Thoracic aorta (tissue), 2 donors: ENCODE measurements around the gene PXDN. TPM values are rescaled to one million over a fixed set of nuclear protein-coding genes. Genes with fewer than 3 reads are reported as not detected.
A peak's percentile ranks its signal among the peaks of the same experiment; 100 is the strongest.

Source experiments
- ATAC-seq: fragments of 150-250 bp; one replicate; pipeline ENCODE4 v1.8.0; 2017; ENCODE audit warnings: low read depth; ENCODE audit not compliant: insufficient number of reproducible peaks, low FRiP score
- DNase-seq: peaks from one replicate; pipeline ENCODE4 v3.0.0-alpha.2; 2020; ENCODE audit warnings: low spot score
- H3K27ac ChIP-seq, 2 donors: fragments of 200-600 bp; sonication (generic); 1 replicate in 1 of 2; 2 replicates in 1 of 2; pipeline ENCODE4 v1.5.1; 2016; ENCODE audit warnings: mild to moderate bottlenecking in 2 of 2, moderate library complexity in 2 of 2
- H3K27me3 ChIP-seq: fragments of 200-600 bp; sonication (generic); replicated peaks from 2 replicates; pipeline ENCODE4 v1.6.0; 2016; ENCODE audit warnings: mild to moderate bottlenecking; ENCODE audit not compliant: insufficient read depth
- H3K36me3 ChIP-seq: fragments of 200-600 bp; sonication (generic); one replicate; pipeline ENCODE4 v1.5.1; 2016
- H3K4me1 ChIP-seq, 2 donors: fragments of 200-600 bp; sonication (generic); 1 replicate in 1 of 2; 2 replicates in 1 of 2; pipeline versions ENCODE4 v1.5.1 to v1.6.0; 2016; ENCODE audit warnings: low read depth in 2 of 2, mild to moderate bottlenecking in 1 of 2; ENCODE audit not compliant: control insufficient read depth in 1 of 2
- H3K4me3 ChIP-seq: fragments of 200-600 bp; sonication (generic); 2 replicates; pipeline ENCODE4 v1.5.1; 2016; ENCODE audit warnings: mild to moderate bottlenecking
- H3K9me3 ChIP-seq: fragments of 200-600 bp; sonication (generic); 2 replicates; pipeline ENCODE4 v1.5.1; 2016
- total RNA-seq, 2 donors: library from RNA; depleted of rRNA; stranded (reverse); fragments of >200 nt; gene quantifications; one replicate each; pipeline versions ENCODE4 v1.1.0 to v1.2.3, GENCODE V29; 2016
- TF ChIP-seq, protein P1 (sequence below): fragments of 200-600 bp; sonication (generic); IDR thresholded peaks from one replicate; pipeline ENCODE4 v1.5.1; 2019; ENCODE audit warnings: antibody characterized with exemption

PXDN gene
- total RNA-seq, 2 donors from 2014 or later: 97.5 to 114 TPM

DNA sequence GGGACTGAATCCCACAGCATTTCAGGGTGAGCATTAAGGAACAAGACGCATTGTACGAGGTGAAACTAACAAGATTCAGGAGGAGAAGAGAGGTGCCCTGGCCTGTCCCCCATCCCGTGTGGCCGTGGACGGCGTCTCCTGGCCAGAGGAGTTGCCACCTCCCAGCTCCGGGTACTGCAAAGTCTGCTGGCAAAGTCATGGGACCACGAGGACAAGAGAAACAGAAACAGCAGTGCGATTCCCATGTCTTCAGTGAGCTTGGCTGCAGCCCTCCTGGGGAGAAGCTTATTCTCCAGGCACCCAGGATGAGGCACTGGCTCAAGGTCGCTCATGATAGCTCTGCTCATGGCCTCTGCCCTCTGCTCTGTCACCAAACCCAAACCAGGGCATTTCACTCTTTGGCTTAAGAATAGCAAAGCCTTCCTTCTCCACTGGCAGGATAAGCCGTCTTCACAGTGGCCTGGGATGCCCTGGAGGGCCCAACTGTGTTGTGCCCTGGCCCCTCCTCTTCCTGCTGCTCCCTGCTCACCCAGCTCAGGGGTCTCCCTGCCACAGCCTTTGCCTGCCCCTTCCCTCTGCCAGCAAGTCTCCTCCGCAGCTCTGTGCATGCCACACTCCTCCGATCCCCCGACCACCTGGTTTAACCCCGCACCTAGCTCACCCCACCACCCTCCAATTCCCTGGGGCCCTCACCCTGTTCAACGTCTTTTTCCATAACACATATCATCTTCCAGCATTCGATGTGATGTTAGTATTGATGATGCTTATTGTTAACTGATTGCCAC is 144.8 kb downstream of the PXDN start:
- DNase-seq (no peak), ATAC-seq (no peak)
- no peak overlapping the region for H3K27ac ChIP-seq
- H3K9me3 ChIP-seq: no peaks in the 10 kb centered on the region
- H3K36me3 ChIP-seq: no peaks in the 10 kb centered on the region
- H3K4me3 ChIP-seq: no peak overlapping the region
- no peaks in the 10 kb centered on the region for H3K27me3 ChIP-seq
- TF ChIP-seq, protein P1, sequence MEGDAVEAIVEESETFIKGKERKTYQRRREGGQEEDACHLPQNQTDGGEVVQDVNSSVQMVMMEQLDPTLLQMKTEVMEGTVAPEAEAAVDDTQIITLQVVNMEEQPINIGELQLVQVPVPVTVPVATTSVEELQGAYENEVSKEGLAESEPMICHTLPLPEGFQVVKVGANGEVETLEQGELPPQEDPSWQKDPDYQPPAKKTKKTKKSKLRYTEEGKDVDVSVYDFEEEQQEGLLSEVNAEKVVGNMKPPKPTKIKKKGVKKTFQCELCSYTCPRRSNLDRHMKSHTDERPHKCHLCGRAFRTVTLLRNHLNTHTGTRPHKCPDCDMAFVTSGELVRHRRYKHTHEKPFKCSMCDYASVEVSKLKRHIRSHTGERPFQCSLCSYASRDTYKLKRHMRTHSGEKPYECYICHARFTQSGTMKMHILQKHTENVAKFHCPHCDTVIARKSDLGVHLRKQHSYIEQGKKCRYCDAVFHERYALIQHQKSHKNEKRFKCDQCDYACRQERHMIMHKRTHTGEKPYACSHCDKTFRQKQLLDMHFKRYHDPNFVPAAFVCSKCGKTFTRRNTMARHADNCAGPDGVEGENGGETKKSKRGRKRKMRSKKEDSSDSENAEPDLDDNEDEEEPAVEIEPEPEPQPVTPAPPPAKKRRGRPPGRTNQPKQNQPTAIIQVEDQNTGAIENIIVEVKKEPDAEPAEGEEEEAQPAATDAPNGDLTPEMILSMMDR: no peak
- no peaks in the 10 kb centered on the region for H3K4me1 ChIP-seq

DNA sequence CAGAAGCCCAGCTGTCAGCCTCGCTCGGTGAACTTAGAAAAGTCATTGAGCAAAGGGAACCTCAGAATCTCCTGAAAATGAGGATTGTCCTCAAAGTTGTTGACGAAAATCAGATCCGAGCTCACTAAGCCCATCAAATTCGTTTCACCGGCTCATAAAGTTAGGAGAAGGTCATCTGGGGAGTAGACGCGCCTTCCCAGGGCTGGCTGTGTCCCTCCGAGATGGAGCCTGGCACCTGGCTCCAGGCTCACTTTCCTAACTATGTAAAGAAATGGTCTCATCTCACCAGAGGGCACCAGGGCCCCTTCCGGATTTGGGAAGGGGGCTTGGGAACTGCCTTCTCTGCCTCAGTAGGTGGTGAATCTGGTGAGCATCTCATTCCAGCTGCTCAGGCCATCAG is 145.5 kb downstream of the PXDN start:
- ATAC-seq (no peak), DNase-seq (no peak)
- H3K27me3 ChIP-seq: no peaks in the 10 kb centered on the region
- peaks cover 0 to 3% of the 10 kb centered on the region in 2 donors for H3K4me1 ChIP-seq
- H3K4me3 ChIP-seq: no peak overlapping the region
- no peak overlapping the region for H3K27ac ChIP-seq
- H3K9me3 ChIP-seq: no peaks in the 10 kb centered on the region
- TF ChIP-seq, protein P1: no peak
- H3K36me3 ChIP-seq: no peaks in the 10 kb centered on the region

DNA sequence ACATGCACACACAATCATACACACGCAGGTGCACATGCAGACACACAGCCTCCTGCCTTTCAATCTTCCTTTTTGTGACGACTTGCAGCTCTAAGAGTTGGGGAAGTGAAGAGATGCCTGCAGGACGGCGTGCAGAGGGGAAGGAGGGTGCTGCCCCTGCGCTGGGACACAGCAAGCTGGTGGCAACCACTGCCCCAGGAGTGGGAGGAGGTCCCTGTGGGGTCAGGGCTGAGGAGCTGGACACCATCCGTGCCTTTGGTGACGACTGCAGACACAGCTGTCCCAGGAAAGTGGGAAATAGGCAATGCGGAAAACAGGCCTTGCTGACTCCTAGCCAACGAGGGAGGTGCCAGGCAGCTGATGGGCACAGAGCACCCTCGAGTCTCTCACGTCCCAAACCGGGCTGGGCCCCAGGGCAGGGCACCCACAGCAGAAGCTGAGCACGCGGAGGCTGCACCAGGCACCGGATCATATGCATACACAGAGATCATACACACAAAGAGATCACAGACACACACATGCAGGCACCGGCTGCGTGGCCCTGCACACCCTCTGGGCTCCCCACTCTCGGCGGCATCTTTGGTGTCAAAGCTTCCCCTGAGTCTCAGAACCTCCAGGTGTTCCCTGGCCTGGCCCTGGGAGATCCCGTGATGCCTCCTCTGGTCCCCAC is 146.1 kb downstream of the PXDN start:
- DNase-seq (no peak), ATAC-seq (no peak)
- peaks cover 0 to 9% of the 10 kb centered on the region in 2 donors for H3K4me1 ChIP-seq
- H3K4me3 ChIP-seq: no peak overlapping the region
- H3K27ac ChIP-seq: no peak overlapping the region
- no peaks in the 10 kb centered on the region for H3K36me3 ChIP-seq
- TF ChIP-seq, protein P1: no peak
- no peaks in the 10 kb centered on the region for H3K27me3 ChIP-seq
- no peaks in the 10 kb centered on the region for H3K9me3 ChIP-seq

DNA sequence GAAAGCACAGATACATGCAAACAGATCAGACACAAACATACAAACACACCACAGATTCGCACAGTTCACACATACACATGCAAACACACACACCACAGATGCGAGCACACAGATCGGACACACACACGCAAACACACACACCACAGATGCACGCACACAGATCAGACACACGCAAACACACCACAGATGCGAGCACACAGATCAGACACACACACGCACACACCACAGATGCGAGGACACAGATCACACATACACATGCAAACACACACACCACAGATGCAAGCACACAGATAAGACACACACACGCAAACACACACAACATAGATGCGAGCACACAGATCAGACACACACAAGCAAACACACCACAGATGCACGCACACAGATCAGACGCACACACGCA is 149.0 kb downstream of the PXDN start:
- Histone ChIP-seq H3K27me3 (no peaks in the 10 kb centered on the region), H3K4me1 (peaks cover 10 to 30% of the 10 kb centered on the region in 2 donors), H3K36me3 (no peaks in the 10 kb centered on the region), H3K4me3 (no peak overlapping the region), H3K27ac (no peak overlapping the region), H3K9me3 (no peaks in the 10 kb centered on the region)
- TF ChIP-seq, protein P1: no peak
- no peak for ATAC-seq
- no peak for DNase-seq

DNA sequence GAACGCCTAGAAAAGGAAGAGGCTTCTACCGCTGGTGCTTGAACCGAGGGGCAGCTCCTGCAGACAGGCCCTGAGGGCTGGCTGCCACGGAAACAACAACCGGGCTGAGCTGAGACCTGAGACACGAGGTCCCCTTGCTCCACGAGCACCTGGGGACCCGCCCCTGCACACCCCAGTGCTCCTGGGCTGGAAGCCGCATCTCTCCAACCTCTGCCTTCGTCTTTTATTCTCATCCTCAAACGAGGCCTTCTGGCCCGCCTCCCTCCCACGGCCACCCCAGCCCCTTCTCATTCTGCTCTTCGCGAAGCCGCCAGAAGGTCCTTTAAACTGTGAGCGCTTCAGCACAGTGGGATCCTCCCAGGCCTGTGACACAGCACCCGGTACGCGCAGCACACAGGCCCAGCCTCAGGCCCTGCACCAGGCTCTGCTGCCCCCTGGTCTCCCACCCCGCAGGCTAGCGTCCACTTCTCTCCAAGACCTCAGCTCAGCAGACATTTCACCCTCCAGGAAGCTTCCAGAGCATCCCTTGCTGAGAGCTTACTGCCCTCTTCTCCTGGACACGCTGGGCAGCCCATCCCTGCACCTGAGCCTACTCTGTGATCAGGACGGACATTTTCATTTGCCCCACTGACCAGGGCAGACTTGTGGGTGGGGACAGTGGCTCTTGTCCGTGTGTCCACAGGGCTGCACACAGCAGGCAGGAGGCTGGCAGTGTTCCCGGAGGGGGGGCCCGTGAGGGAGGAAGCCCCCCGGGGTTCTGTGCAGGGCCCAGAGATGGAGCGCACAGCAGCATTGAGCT is 149.7 kb downstream of the PXDN start:
- Histone ChIP-seq H3K27me3 (no peaks in the 10 kb centered on the region), H3K9me3 (no peaks in the 10 kb centered on the region), H3K4me3 (no peak overlapping the region), H3K4me1 (peaks cover 10 to 30% of the 10 kb centered on the region in 2 donors), H3K27ac (peak overlapping the region in 1 of 2 donors; percentile 25), H3K36me3 (no peaks in the 10 kb centered on the region)
- ATAC-seq (no peak), DNase-seq (no peak)
- TF ChIP-seq, protein P1: no peak
